Lower leg skin (tissue), 3 donors: ENCODE measurements around the gene FAM236C.
"Not testable (repeated sequence)": the region's sequence is repeated elsewhere in the genome, so short reads cannot be mapped to it uniquely, and the experiment has no call there.

Experiments used
- POLR2A ChIP-seq, 2 donors: fragments of 450-650 bp; IDR thresholded peaks; one replicate each; pipeline ENCODE4 v1.6.1; 2016 to 2017; ENCODE audit warnings: antibody characterized with exemption in 2 of 2, mild to moderate bottlenecking in 1 of 2, moderate library complexity in 1 of 2
- TF ChIP-seq, protein P1 (sequence below), 3 donors: fragments of 450-650 bp; IDR thresholded peaks; one replicate each; pipeline ENCODE4 v1.5.1; 2016; ENCODE audit warnings: antibody characterized with exemption in 3 of 3, mild to moderate bottlenecking in 3 of 3, moderate library complexity in 2 of 3

- TF ChIP-seq, protein P1, sequence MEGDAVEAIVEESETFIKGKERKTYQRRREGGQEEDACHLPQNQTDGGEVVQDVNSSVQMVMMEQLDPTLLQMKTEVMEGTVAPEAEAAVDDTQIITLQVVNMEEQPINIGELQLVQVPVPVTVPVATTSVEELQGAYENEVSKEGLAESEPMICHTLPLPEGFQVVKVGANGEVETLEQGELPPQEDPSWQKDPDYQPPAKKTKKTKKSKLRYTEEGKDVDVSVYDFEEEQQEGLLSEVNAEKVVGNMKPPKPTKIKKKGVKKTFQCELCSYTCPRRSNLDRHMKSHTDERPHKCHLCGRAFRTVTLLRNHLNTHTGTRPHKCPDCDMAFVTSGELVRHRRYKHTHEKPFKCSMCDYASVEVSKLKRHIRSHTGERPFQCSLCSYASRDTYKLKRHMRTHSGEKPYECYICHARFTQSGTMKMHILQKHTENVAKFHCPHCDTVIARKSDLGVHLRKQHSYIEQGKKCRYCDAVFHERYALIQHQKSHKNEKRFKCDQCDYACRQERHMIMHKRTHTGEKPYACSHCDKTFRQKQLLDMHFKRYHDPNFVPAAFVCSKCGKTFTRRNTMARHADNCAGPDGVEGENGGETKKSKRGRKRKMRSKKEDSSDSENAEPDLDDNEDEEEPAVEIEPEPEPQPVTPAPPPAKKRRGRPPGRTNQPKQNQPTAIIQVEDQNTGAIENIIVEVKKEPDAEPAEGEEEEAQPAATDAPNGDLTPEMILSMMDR (IDR thresholded peaks at IDR 0.05), result not testable (repeated sequence)
- TF ChIP-seq POLR2A (IDR thresholded peaks at IDR 0.05), result not testable (repeated sequence)
Observed at GRCh38 chrX:72916096-72916495, 3.7 kb downstream of the FAM236C start.
